T-cell (primary cell): ENCODE data around the gene HOXA9. TPM values are rescaled to one million over a fixed set of nuclear protein-coding genes. Genes with fewer than 3 reads are reported as not detected.

ENCODE experiments used
- ATAC-seq, 4 experiments: fragments of 200-7000 bp in 3 of 4; fragments of 150-1000 bp in 1 of 4; cut with Tn5 transposase; replicated peaks in 1 of 4; 1 replicate in 3 of 4; 2 replicates in 1 of 4; pipeline ENCODE4 v1.10.0; 2021; ENCODE audit warnings: moderate library complexity in 3 of 4, mild to moderate bottlenecking in 2 of 4, moderate number of reproducible peaks in 1 of 4
- CTCF ChIA-PET, 2 donors: fragments of 300-600 bp; sonication (Branson Sonifier 250); formaldehyde crosslinking; loops; one replicate each; lab custom pipeline; 2022; ENCODE audit warnings: antibody characterized with exemption in 2 of 2; lab: Charles Lee
- POLR2A ChIA-PET, 2 donors: fragments of 300-600 bp; sonication (Branson Sonifier 250); formaldehyde crosslinking; loops; one replicate each; lab custom pipeline; 2022; ENCODE audit warnings: antibody characterized with exemption in 2 of 2; lab: Charles Lee
- DNase-seq, 35 experiments: peaks; one replicate each; pipeline versions ENCODE4 v3.0.0 to v3.0.0-alpha.2; 2013 to 2023
- H3K27ac ChIP-seq: one replicate; pipeline ENCODE4 v1.5.1; 2013; ENCODE audit warnings: low read length
- H3K27me3 ChIP-seq, 2 experiments: replicated peaks in 1 of 2; 1 replicate in 1 of 2; 2 replicates in 1 of 2; pipeline versions ENCODE4 v1.6.1 to v1.7.0; 2013; ENCODE audit warnings: low read length in 1 of 2, mixed read lengths in 1 of 2; ENCODE audit not compliant: control insufficient read depth in 2 of 2, insufficient read depth in 2 of 2; ENCODE audit errors: extremely low read depth in 1 of 2
- H3K36me3 ChIP-seq, 2 donors: 1 replicate in 1 of 2; 2 replicates in 1 of 2; pipeline versions ENCODE4 v1.6.1 to v1.7.0; 2013; ENCODE audit warnings: low read length in 1 of 2; ENCODE audit not compliant: control insufficient read depth in 2 of 2, insufficient read depth in 1 of 2; ENCODE audit errors: extremely low read depth in 1 of 2
- H3K4me1 ChIP-seq, 2 experiments: 1 replicate in 1 of 2; 2 replicates in 1 of 2; pipeline versions ENCODE4 v1.6.1 to v1.7.0; 2013; ENCODE audit warnings: low read length in 2 of 2, mixed read lengths in 1 of 2; ENCODE audit not compliant: insufficient read depth in 2 of 2, control insufficient read depth in 1 of 2; ENCODE audit errors: extremely low read depth in 1 of 2
- H3K4me3 ChIP-seq, 2 donors: 1 replicate in 1 of 2; 2 replicates in 1 of 2; pipeline versions ENCODE4 v1.5.1 to v1.7.0; 2013; ENCODE audit warnings: mild to moderate bottlenecking in 2 of 2, low read length in 1 of 2, moderate library complexity in 1 of 2; ENCODE audit not compliant: control insufficient read depth in 1 of 2; ENCODE audit errors: extremely low read depth in 1 of 2
- H3K9me3 ChIP-seq: 2 replicates; pipeline ENCODE4 v1.7.0; 2013
- H3K27ac Mint-ChIP-seq, 2 donors: one replicate each; pipeline ENCODE4 v1.8.0; 2020 to 2021; ENCODE audit warnings: mild to moderate bottlenecking in 2 of 2, mixed read lengths in 2 of 2
- H3K27me3 Mint-ChIP-seq, 2 donors: one replicate each; pipeline ENCODE4 v1.8.0; 2021 to 2022; ENCODE audit warnings: mixed read lengths in 2 of 2
- H3K36me3 Mint-ChIP-seq: one replicate; pipeline ENCODE4 v1.8.0; 2021; ENCODE audit warnings: mixed read lengths
- H3K4me1 Mint-ChIP-seq, 3 donors: one replicate each; pipeline ENCODE4 v1.8.0; 2020 to 2022; ENCODE audit warnings: mixed read lengths in 3 of 3, mild to moderate bottlenecking in 1 of 3
- H3K4me3 Mint-ChIP-seq, 3 donors: one replicate each; pipeline ENCODE4 v1.8.0; 2020 to 2022; ENCODE audit warnings: mild to moderate bottlenecking in 3 of 3, mixed read lengths in 3 of 3, moderate library complexity in 3 of 3
- H3K9me3 Mint-ChIP-seq, 3 donors: one replicate each; pipeline ENCODE4 v1.8.0; 2020 to 2022; ENCODE audit warnings: mixed read lengths in 3 of 3
- WGBS: methylation state at CpG from one replicate; pipeline ENCODE4 v1.1.5; 2013; ENCODE audit warnings: missing lambda C conversion rate; ENCODE audit not compliant: insufficient coverage; 5-methylcytosine and 5-hydroxymethylcytosine counted together
- total RNA-seq, 35 experiments: library from RNA in 6 of 35; stranded (reverse) in 6 of 35; fragments of 120-200 nt in 1 of 35; gene quantifications; one replicate each; pipeline versions ENCODE4 v1.2.1 to v1.2.4 and lab custom pipeline; 2013 to 2026

HOXA9 gene
- total RNA-seq, 5 donors from 2014 or later (not counting 1 experiment from before 2014, with no cell fraction given), result 0.57 to 0.95 (median 0.79) TPM

- Mint-ChIP-seq H3K4me1 (peaks cover 36 to 51% (median 43%) of the 10 kb centered on the region in 3 donors), H3K27me3 (peaks cover 55 to 87% of the 10 kb centered on the region in 2 donors), H3K36me3 (no peaks in the 10 kb centered on the region), H3K9me3 (no peaks in the 10 kb centered on the region), H3K27ac (peak overlapping the region in 1 of 2 donors; percentile 2), H3K4me3 (peak overlapping the region in 1 of 3 donors; percentile 71)
- H3K27ac ChIP-seq, result no peak overlapping the region
- POLR2A ChIA-PET, result interaction anchor here in 1 of 2 donors (0.6 kb wide), 1 partner anchor 13 kb away, joined by 3 read pairs; no protein-coding TSS in a partner anchor
- H3K27me3 ChIP-seq, result peaks cover 31 to 90% of the 10 kb centered on the region in 2 experiments
- CTCF ChIA-PET, result interaction anchor here in 1 of 2 donors (0.6 kb wide), 1 partner anchor 886 kb away, joined by 6 read pairs; no protein-coding TSS in a partner anchor
- no peak overlapping the region for H3K4me3 ChIP-seq
- peaks cover 22 to 58% of the 10 kb centered on the region in 2 experiments for H3K4me1 ChIP-seq
- ATAC-seq (no peak), DNase-seq (peak in 4 of 35 experiments; percentile 7 to 22 (median 14))
- H3K36me3 ChIP-seq, result no peaks in the 10 kb centered on the region
- 27% methylated on average over 34 of the region's 39 CpGs for WGBS
- no peaks in the 10 kb centered on the region for H3K9me3 ChIP-seq
Measured at GRCh38 chr7:27182861-27183681, 17.7 kb upstream of the HOXA9 start.

DNA sequence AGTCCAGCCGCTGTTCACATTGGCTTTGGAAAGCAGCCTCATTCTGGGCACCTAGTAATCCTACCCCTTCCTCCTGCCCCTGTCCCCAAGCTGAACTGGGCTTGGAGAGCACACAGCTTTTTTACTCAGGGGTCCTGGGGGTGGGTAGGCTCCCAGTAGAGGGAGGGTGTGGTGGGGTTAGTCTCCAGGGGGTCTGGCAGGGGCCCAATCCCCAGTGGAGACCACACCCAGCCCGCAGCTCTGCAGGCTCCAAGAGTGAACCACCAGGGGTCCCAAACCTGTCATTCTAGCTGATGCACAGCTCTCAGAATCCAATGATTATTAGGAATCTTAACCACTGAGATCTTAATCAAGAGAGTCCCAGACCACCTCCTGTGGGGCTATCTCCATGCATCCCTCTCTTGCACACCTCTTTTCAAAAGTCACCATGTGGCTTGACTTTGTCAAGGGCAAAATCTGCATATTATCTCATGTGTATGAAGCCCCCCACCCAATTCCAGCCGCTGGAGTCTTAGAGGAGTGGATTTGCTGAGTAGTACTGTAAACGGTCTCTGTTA lies 17.0 kb upstream of the HOXA9 start:
- Histone ChIP-seq H3K27ac (no peak overlapping the region), H3K4me1 (peaks cover 19 to 51% of the 10 kb centered on the region in 2 experiments), H3K4me3 (no peak overlapping the region), H3K27me3 (peaks cover 30 to 88% of the 10 kb centered on the region in 2 experiments), H3K9me3 (no peaks in the 10 kb centered on the region), H3K36me3 (no peaks in the 10 kb centered on the region)
- no peaks in the 10 kb centered on the region for H3K9me3 Mint-ChIP-seq
- H3K27me3 Mint-ChIP-seq, result peaks cover 55 to 87% of the 10 kb centered on the region in 2 donors
- POLR2A ChIA-PET, result no interaction called here
- no peaks in the 10 kb centered on the region for H3K36me3 Mint-ChIP-seq
- H3K4me1 Mint-ChIP-seq, result peaks cover 28 to 45% (median 37%) of the 10 kb centered on the region in 3 donors
- peak overlapping the region in 1 of 2 donors; percentile 2 for H3K27ac Mint-ChIP-seq
- peak overlapping the region in 1 of 3 donors; percentile 5 for H3K4me3 Mint-ChIP-seq
- no peak for ATAC-seq
- CTCF ChIA-PET, result interaction anchor here in 1 of 2 donors (0.6 kb wide), 2 partner anchors 19 to 477 kb away, joined by 7 to 9 read pairs; no protein-coding TSS in a partner anchor
- WGBS, result no CpG with 5 or more reads among the region's 4 CpGs
- peak in 1 of 35 experiments; percentile 2 for DNase-seq

GRCh38 chr7:27181795-27182275 lies 16.5 kb upstream of the HOXA9 start:
- peaks cover 52 to 87% of the 10 kb centered on the region in 2 donors for H3K27me3 Mint-ChIP-seq
- DNase-seq, result peak in 3 of 35 experiments; percentile 5 to 10 (median 8)
- H3K27me3 ChIP-seq, result peaks cover 25 to 89% of the 10 kb centered on the region in 2 experiments
- CTCF ChIA-PET, result interaction anchor here in 1 of 2 donors (0.6 kb wide), 2 partner anchors 19 to 476 kb away, joined by 7 to 9 read pairs; no protein-coding TSS in a partner anchor
- H3K36me3 Mint-ChIP-seq, result no peaks in the 10 kb centered on the region
- H3K4me3 Mint-ChIP-seq, result no peak overlapping the region
- POLR2A ChIA-PET, result no interaction called here
- H3K27ac ChIP-seq, result no peak overlapping the region
- no peaks in the 10 kb centered on the region for H3K9me3 Mint-ChIP-seq
- H3K27ac Mint-ChIP-seq, result no peak overlapping the region
- no peak overlapping the region for H3K4me3 ChIP-seq
- H3K4me1 Mint-ChIP-seq, result peaks cover 26 to 41% (median 33%) of the 10 kb centered on the region in 3 donors
- no peaks in the 10 kb centered on the region for H3K9me3 ChIP-seq
- 100% methylated on average over 2 of the region's 4 CpGs for WGBS
- H3K36me3 ChIP-seq, result no peaks in the 10 kb centered on the region
- H3K4me1 ChIP-seq, result peaks cover 19 to 48% of the 10 kb centered on the region in 2 experiments
- no peak for ATAC-seq

DNA sequence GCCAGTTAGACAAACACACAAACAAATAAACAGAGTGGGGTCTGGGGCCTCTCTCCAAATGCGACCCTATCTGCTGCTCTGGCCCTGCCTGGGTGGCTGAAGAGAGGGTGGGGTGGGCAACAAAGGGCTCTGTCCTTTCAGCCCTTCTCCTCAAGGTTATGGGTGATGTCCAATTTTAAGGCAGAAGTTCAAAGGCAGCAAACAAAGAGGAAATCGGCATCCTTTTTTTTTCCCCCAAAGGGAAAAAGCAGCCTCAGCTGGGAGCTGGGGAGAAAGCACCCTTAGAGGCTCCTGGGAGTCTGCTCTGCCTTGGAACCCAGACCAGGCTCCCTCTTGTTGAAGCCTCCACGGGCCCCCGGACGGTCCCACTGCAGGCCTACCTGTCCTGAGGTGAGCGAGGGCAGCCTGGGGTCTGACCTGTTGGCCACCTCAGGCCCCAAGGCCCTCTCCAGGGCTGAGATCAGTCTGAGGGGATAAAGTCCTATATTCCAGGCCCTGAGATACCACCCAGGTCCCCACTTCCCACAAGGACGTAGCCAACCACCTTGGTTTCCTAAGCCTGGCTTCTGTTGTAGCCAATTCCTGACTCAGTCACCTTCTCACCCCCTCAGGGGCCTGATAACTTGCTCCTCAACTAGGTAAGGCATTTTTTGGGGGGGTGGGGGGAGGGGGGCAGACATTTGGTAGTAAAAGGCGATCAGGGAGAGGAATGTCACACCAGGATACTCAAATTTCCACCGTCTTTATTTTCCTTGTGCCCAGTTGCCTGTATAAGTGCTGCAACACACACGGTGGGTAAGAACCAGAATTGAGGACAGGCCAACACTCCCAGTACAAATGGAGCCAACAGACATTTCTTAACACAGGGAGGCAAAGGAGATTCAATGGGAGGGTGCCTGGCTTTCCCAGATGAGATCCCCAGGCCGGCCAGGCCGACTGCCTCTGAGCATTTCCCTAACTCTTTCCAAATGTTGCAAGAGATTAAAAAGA lies 15.4 kb upstream of the HOXA9 start:
- no peaks in the 10 kb centered on the region for H3K9me3 ChIP-seq
- H3K36me3 ChIP-seq, result no peaks in the 10 kb centered on the region
- CTCF ChIA-PET, result interaction anchor here (0.5 to 2.2 kb wide), 11 partner anchors 10 to 1334 kb away, joined by 3 to 26 read pairs (median 3); no protein-coding TSS in a partner anchor
- Mint-ChIP-seq H3K4me3 (no peak overlapping the region), H3K27ac (no peak overlapping the region), H3K9me3 (no peaks in the 10 kb centered on the region), H3K36me3 (no peaks in the 10 kb centered on the region), H3K27me3 (peaks cover 42 to 87% of the 10 kb centered on the region in 2 donors), H3K4me1 (peaks cover 18 to 32% (median 25%) of the 10 kb centered on the region in 3 donors)
- 97% methylated on average over 5 of the region's 12 CpGs for WGBS
- peak in 1 of 35 experiments; percentile 10 for DNase-seq
- peaks cover 16 to 90% of the 10 kb centered on the region in 2 experiments for H3K27me3 ChIP-seq
- H3K27ac ChIP-seq, result no peak overlapping the region
- H3K4me1 ChIP-seq, result peaks cover 13 to 40% of the 10 kb centered on the region in 2 experiments
- no peak for ATAC-seq
- POLR2A ChIA-PET, result interaction anchor here in 1 of 2 donors (0.6 kb wide), 1 partner anchor 329 kb away, joined by 8 read pairs; no protein-coding TSS in a partner anchor
- H3K4me3 ChIP-seq, result no peak overlapping the region

GRCh38 chr7:27179503-27180430 lies 14.4 kb upstream of the HOXA9 start:
- 19% methylated on average over 42 of the region's 56 CpGs for WGBS
- POLR2A ChIA-PET, result interaction anchor here in 1 of 2 donors (0.6 kb wide), 1 partner anchor 330 kb away, joined by 8 read pairs; no protein-coding TSS in a partner anchor
- DNase-seq (peak in 30 of 35 experiments; percentile 31 to 83 (median 52)), ATAC-seq (peak; percentile 64 to 81 (median 70))
- peaks cover 7 to 30% of the 10 kb centered on the region in 2 experiments for H3K4me1 ChIP-seq
- H3K4me3 ChIP-seq, result peak overlapping the region in 1 of 2 donors; percentile 29
- Mint-ChIP-seq H3K9me3 (no peaks in the 10 kb centered on the region), H3K27me3 (peaks cover 42 to 87% of the 10 kb centered on the region in 2 donors), H3K4me1 (peaks cover 13 to 26% (median 17%) of the 10 kb centered on the region in 3 donors), H3K36me3 (no peaks in the 10 kb centered on the region), H3K4me3 (peak overlapping the region in 2 of 3 donors; percentile 4 to 10), H3K27ac (peak overlapping the region in 1 of 2 donors; percentile 65)
- no peaks in the 10 kb centered on the region for H3K9me3 ChIP-seq
- no peaks in the 10 kb centered on the region for H3K36me3 ChIP-seq
- CTCF ChIA-PET, result interaction anchor here (0.5 to 2.2 kb wide), 17 partner anchors 11 to 1334 kb away, joined by 3 to 26 read pairs (median 3); no protein-coding TSS in a partner anchor
- H3K27me3 ChIP-seq, result peaks cover 11 to 90% of the 10 kb centered on the region in 2 experiments
- no peak overlapping the region for H3K27ac ChIP-seq
